ENCODE measurements around the gene NPIPB8. TPM values are rescaled to one million over a fixed set of nuclear protein-coding genes. Genes with fewer than 3 reads are reported as not detected.
"Not testable (repeated sequence)": the region's sequence is repeated elsewhere in the genome, so short reads cannot be mapped to it uniquely, and the experiment has no call there.

The NPIPB8 gene
- total and polyA plus RNA-seq, 9 of the 15 experiments (the other 6 are each of a cell fraction or from before 2014, with no cell fraction given) = 0.16 TPM; not detected in 8

DNA sequence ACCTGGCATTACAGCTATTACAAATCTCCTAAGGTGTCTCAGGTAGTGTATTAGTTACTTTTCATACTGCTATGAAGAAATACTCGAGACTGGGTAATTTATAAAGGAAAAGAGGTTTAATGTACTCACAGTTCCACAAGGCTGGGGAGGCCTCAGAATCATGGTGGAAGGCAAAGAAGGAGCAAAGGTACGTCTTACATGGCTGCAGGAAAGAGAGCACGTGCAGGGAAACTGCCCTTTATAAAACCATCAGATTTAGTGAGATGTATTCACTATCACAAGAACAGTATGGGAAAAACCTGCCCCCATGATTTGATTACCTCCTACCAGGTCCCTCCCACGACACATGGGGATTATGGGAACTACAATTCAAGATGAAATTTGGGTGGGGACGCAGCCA is 7.0 kb upstream of the NPIPB8 start:
- H3K4me3 ChIP-seq; BruUV-seq (replicated peaks): not testable (repeated sequence)

DNA sequence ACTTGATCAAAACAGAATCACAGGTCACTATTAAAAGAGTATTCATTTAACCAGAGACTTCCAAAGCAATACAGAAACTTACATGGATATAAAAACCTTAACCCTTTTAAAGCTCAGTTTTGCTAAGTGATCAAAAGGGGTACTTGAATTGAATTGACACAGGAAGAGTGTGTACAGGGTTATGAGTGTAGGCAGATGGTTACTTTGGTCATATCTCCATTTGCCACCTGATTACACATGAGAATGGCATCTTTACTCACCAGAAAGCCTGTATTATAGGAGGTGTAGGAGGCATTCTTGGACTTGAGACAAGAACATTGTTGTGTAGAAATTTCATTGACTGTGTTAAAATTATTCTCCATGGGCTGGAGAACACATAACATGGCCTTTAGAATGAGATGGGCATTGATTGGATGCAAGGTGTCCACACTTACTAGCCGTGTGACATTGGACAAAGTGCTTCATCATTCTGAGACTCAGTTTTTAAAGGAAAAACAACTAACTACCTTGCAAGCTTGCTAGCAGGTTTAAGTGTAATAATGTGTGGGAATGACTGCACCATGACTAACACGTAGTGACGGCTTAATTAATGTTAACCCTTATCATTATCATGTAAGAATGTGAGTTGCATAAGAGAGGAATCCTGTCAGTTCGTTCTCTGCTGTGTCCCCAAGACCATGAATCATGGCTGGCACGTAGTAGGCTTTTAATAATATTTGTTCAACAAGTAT is 1.6 kb upstream of the NPIPB8 start:
- H3K9me3 ChIP-seq (replicated peaks; ENCODE audit: control insufficient read depth, insufficient read depth, low read depth, low read length); H3K27ac ChIP-seq (ENCODE audit: extremely low read depth, low read depth, low read length); H3K9me1 ChIP-seq (ENCODE audit: control insufficient read depth, insufficient read depth, low read length); H3K4me3 ChIP-seq; H3K9ac ChIP-seq (ENCODE audit: insufficient read depth in 1 of 2, low read depth in 2 of 2, low read length in 2 of 2); ATAC-seq; in situ Hi-C loops (cut with MboI); DNase-seq (ENCODE audit: extremely low read depth in 1 of 4, low spot score in 3 of 4); H4K20me1 ChIP-seq (replicated peaks; ENCODE audit: control insufficient read depth, insufficient read depth, low read length); BruUV-seq (replicated peaks); H2AFZ ChIP-seq (ENCODE audit: low read depth, low read length); H3K4me2 ChIP-seq (ENCODE audit: insufficient read depth, low read length); H3K4me1 ChIP-seq (replicated peaks in 1 of 2; ENCODE audit: control insufficient read depth in 2 of 2, insufficient read depth in 2 of 2, low read length in 2 of 2); POLR2A ChIA-PET; H3K27me3 ChIP-seq (ENCODE audit: control insufficient read depth in 2 of 2, insufficient read depth in 2 of 2, low read length in 2 of 2); H3K36me3 ChIP-seq (ENCODE audit: control insufficient read depth, insufficient read depth, low read length); intact Hi-C loops (cut with micrococcal nuclease); FAIRE-seq; H3K79me2 ChIP-seq (ENCODE audit: control insufficient read depth, insufficient read depth, low read length); CTCF ChIA-PET (ENCODE audit: low intra/inter-chr PET ratio); TF ChIP-seq ATF3 (CRISPR knock-in tag; conservative IDR thresholded peaks at IDR 0.05): not testable (repeated sequence)
- WGBS (ENCODE audit: insufficient coverage, low coverage, missing lambda C conversion rate) = 7% methylated on average over 5 of the region's 5 CpGs
- TF ChIP-seq ATF3 (IDR thresholded peaks at IDR 0.05) = peak; percentile 47; the same call in 1 of the 2 replicates
- TF ChIP-seq, protein P1, sequence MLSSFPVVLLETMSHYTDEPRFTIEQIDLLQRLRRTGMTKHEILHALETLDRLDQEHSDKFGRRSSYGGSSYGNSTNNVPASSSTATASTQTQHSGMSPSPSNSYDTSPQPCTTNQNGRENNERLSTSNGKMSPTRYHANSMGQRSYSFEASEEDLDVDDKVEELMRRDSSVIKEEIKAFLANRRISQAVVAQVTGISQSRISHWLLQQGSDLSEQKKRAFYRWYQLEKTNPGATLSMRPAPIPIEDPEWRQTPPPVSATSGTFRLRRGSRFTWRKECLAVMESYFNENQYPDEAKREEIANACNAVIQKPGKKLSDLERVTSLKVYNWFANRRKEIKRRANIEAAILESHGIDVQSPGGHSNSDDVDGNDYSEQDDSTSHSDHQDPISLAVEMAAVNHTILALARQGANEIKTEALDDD (IDR thresholded peaks at IDR 0.05) = peak; percentile 63
- peak; percentile 36; the same call in 1 of the 2 replicates for TF ChIP-seq CEBPB (tag; IDR thresholded peaks at IDR 0.05)
- TF ChIP-seq FOSL1 (tag; conservative IDR thresholded peaks at IDR 0.05) = 0 out of 2 replicates have a peak, but pooled peaks have one; percentile 17
- TF ChIP-seq, protein P2, sequence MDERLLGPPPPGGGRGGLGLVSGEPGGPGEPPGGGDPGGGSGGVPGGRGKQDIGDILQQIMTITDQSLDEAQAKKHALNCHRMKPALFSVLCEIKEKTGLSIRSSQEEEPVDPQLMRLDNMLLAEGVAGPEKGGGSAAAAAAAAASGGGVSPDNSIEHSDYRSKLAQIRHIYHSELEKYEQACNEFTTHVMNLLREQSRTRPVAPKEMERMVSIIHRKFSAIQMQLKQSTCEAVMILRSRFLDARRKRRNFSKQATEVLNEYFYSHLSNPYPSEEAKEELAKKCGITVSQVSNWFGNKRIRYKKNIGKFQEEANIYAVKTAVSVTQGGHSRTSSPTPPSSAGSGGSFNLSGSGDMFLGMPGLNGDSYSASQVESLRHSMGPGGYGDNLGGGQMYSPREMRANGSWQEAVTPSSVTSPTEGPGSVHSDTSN (CRISPR knock-in tag; IDR thresholded peaks at IDR 0.05; ENCODE audit: low read depth) = not testable (repeated sequence)
- TF ChIP-seq, protein P2 (tag; conservative IDR thresholded peaks at IDR 0.05; ENCODE audit: low read depth) = peak; percentile 42; the same call in 1 of the 2 replicates

More for the DNA sequence above, 7.0 kb upstream of the NPIPB8 start:
- H4K20me1 ChIP-seq (replicated peaks; ENCODE audit: control insufficient read depth, insufficient read depth, low read length); intact Hi-C loops (cut with micrococcal nuclease); H3K9ac ChIP-seq (ENCODE audit: insufficient read depth in 1 of 2, low read depth in 2 of 2, low read length in 2 of 2); in situ Hi-C loops (cut with MboI); H3K9me3 ChIP-seq (replicated peaks; ENCODE audit: control insufficient read depth, insufficient read depth, low read depth, low read length); POLR2A ChIA-PET; H3K4me1 ChIP-seq (replicated peaks in 1 of 2; ENCODE audit: control insufficient read depth in 2 of 2, insufficient read depth in 2 of 2, low read length in 2 of 2); H3K36me3 ChIP-seq (ENCODE audit: control insufficient read depth, insufficient read depth, low read length); ATAC-seq; H3K9me1 ChIP-seq (ENCODE audit: control insufficient read depth, insufficient read depth, low read length); H3K27me3 ChIP-seq (ENCODE audit: control insufficient read depth in 2 of 2, insufficient read depth in 2 of 2, low read length in 2 of 2); CTCF ChIA-PET (ENCODE audit: low intra/inter-chr PET ratio); DNase-seq (ENCODE audit: extremely low read depth in 1 of 4, low spot score in 3 of 4); H2AFZ ChIP-seq (ENCODE audit: low read depth, low read length); H3K27ac ChIP-seq (ENCODE audit: extremely low read depth, low read depth, low read length); H3K79me2 ChIP-seq (ENCODE audit: control insufficient read depth, insufficient read depth, low read length); H3K4me2 ChIP-seq (ENCODE audit: insufficient read depth, low read length); FAIRE-seq: not testable (repeated sequence)
- WGBS (ENCODE audit: insufficient coverage, low coverage, missing lambda C conversion rate) = 4% methylated on average over 4 of the region's 5 CpGs
- TF ChIP-seq ZFP36 (IDR thresholded peaks at IDR 0.05; ENCODE audit: low read depth, low read length, partially characterized antibody) = peak; percentile 35
- peak; percentile 97 for TF ChIP-seq ZNF431 (CRISPR knock-in tag; IDR thresholded peaks at IDR 0.05)

Measured in K562 (cell line).